Ovary (tissue), 9 donors: ENCODE results near the gene VDAC2. TPM values are rescaled to one million over a fixed set of nuclear protein-coding genes. Genes with fewer than 3 reads are reported as not detected.
A peak's percentile ranks its signal among the peaks of the same experiment; 100 is the strongest.

Experiments
- DNase-seq, 5 donors: peaks; one replicate each; pipeline ENCODE4 v3.0.0-alpha.2; 2019 to 2020
- H3K27ac ChIP-seq, 2 donors: fragments of 200-600 bp; one replicate each; pipeline versions ENCODE4 v1.5.1 to v1.8.0; 2019 to 2022
- H3K27me3 ChIP-seq: fragments of 200-600 bp; one replicate; pipeline ENCODE4 v1.8.0; 2022
- H3K36me3 ChIP-seq: fragments of 200-600 bp; sonication (generic); one replicate; pipeline ENCODE4 v1.5.1; 2019
- H3K4me1 ChIP-seq: one replicate; pipeline ENCODE4 v1.8.1; 2013; ENCODE audit warnings: mild to moderate bottlenecking, moderate library complexity; ENCODE audit not compliant: insufficient read depth
- H3K4me3 ChIP-seq: fragments of 200-600 bp; sonication (generic); one replicate; pipeline ENCODE4 v1.5.1; 2017
- H3K9me3 ChIP-seq, 2 donors: fragments of 200-600 bp in 1 of 2; sonication (generic) in 1 of 2; one replicate each; pipeline versions ENCODE4 v1.5.1 to v1.8.1; 2013 to 2019; ENCODE audit warnings: mild to moderate bottlenecking in 1 of 2, moderate library complexity in 1 of 2
- EP300 ChIP-seq: sonication (generic); formaldehyde crosslinking; IDR thresholded peaks from one replicate; pipeline ENCODE4 v1.6.1; 2017; ENCODE audit warnings: antibody characterized with exemption
- POLR2A ChIP-seq: fragments of 450-650 bp; IDR thresholded peaks from one replicate; pipeline ENCODE4 v1.6.1; 2017; ENCODE audit warnings: antibody characterized with exemption, mild to moderate bottlenecking, moderate library complexity
- WGBS, 3 donors: extraction: QIAGEN DNeasy Blood & Tissue Kit in 1 of 3; methylation state at CpG; one replicate each; pipeline versions ENCODE4 v1.1.5 to v1.1.7; 2013 to 2017; 5-methylcytosine and 5-hydroxymethylcytosine counted together
- intact Hi-C, 4 donors: fragments of 100-400 bp; cut with DNase I; formaldehyde crosslinking; loops; one replicate each; pipeline versions ENCODE4 v1.11.0 to v1.15.1; 2022 to 2023
- polyA plus RNA-seq, 2 donors: library from polyadenylated mRNA; stranded (reverse); fragments of 200-250 nt in 1 of 2; fragments of 350-450 nt in 1 of 2; fragmentation: Illumina TruSeq in 1 of 2; extraction: RNeasy Lipid Tissue Mini Kit (QIAGEN cat#74804) in 1 of 2; gene quantifications; one replicate each; pipeline ENCODE4 v1.2.3, GENCODE V29; 2013 to 2014
- total RNA-seq, 7 donors: library from RNA; depleted of rRNA in 2 of 7; stranded (reverse); fragments of >200 nt in 2 of 7; fragmentation: NEBNext Ultra II Directional in 3 of 7; extraction: Animal tissue kit (Norgen Biotek cat#: 25700) in 3 of 7; gene quantifications; one replicate each; pipeline versions ENCODE4 v1.1.0 to v1.2.4, GENCODE V29; 2016 to 2023
- TF ChIP-seq, protein P1 (sequence below), 3 donors: fragments of 450-650 bp in 2 of 3; fragments of 200-600 bp in 1 of 3; IDR thresholded peaks; one replicate each; pipeline versions ENCODE4 v1.5.1 to v1.8.0; 2016 to 2022; ENCODE audit warnings: antibody characterized with exemption in 3 of 3, mild to moderate bottlenecking in 1 of 3
- donor health status: DM: no; HTN: no; CAD: no; lungs with moderate emphysema.
- donor health status: DM: no; HTN: no; CAD: no.
- donor health status: Bipolar disorder and iron deficiency.
- donor health status: DM: yes; HTN: yes; CAD: no.
- donor health status: DM: no; HTN: no; CAD: no.
- donor health status: DM: yes; HTN: yes; CAD: no.

The VDAC2 gene
- total and polyA plus RNA-seq, 9 donors, result 106 to 252 (median 141) TPM

- no peak for DNase-seq
- no peaks in the 10 kb centered on the region for H3K9me3 ChIP-seq
- TF ChIP-seq, protein P1, sequence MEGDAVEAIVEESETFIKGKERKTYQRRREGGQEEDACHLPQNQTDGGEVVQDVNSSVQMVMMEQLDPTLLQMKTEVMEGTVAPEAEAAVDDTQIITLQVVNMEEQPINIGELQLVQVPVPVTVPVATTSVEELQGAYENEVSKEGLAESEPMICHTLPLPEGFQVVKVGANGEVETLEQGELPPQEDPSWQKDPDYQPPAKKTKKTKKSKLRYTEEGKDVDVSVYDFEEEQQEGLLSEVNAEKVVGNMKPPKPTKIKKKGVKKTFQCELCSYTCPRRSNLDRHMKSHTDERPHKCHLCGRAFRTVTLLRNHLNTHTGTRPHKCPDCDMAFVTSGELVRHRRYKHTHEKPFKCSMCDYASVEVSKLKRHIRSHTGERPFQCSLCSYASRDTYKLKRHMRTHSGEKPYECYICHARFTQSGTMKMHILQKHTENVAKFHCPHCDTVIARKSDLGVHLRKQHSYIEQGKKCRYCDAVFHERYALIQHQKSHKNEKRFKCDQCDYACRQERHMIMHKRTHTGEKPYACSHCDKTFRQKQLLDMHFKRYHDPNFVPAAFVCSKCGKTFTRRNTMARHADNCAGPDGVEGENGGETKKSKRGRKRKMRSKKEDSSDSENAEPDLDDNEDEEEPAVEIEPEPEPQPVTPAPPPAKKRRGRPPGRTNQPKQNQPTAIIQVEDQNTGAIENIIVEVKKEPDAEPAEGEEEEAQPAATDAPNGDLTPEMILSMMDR (IDR thresholded peaks at IDR 0.05), result no peak
- TF ChIP-seq POLR2A (no peak), EP300 (no peak)
- WGBS, 3 donors, result 52 to 56% (median 54%) methylated on average over 12 of the region's 12 CpGs
- H3K27me3 ChIP-seq, result no peaks in the 10 kb centered on the region
- intact Hi-C loops, result loop anchor here (5.0 to 10.0 kb wide), 5 partner anchors 52 to 994 kb away; partner anchors contain the start of gene SAMD8 (in 1 of the 4)
- H3K4me3 ChIP-seq, result peak overlapping the region; percentile 83
- no peaks in the 10 kb centered on the region for H3K4me1 ChIP-seq
- no peaks in the 10 kb centered on the region for H3K36me3 ChIP-seq
- H3K27ac ChIP-seq, result no peak overlapping the region
These were observed 25.7 kb downstream of the VDAC2 start for GRCh38 chr10:75236178-75236825.

- H3K4me1 ChIP-seq, result no peaks in the 10 kb centered on the region
- no peaks in the 10 kb centered on the region for H3K9me3 ChIP-seq
- WGBS, 3 donors, result 83 to 88% (median 83%) methylated on average over 37 of the region's 37 CpGs
- H3K36me3 ChIP-seq, result no peaks in the 10 kb centered on the region
- H3K27me3 ChIP-seq, result no peaks in the 10 kb centered on the region
- no peak overlapping the region for H3K27ac ChIP-seq
- intact Hi-C loops, result loop anchor here (5.0 to 10.0 kb wide), 5 partner anchors 54 to 996 kb away; partner anchors contain the start of gene SAMD8 (in 1 of the 4)
- H3K4me3 ChIP-seq, result no peak overlapping the region
- DNase-seq, result no peak
- TF ChIP-seq POLR2A (no peak), EP300 (no peak)
- TF ChIP-seq, protein P1 (IDR thresholded peaks at IDR 0.05), result no peak
These were observed 27.8 kb downstream of the VDAC2 start for GRCh38 chr10:75238182-75239095.

- TF ChIP-seq, protein P1 (IDR thresholded peaks at IDR 0.05), result no peak
- TF ChIP-seq EP300 (no peak), POLR2A (no peak)
- intact Hi-C loops, result loop anchor here (5.0 to 10.0 kb wide), 5 partner anchors 54 to 997 kb away; partner anchors contain the start of gene SAMD8 (in 1 of the 4)
- Histone ChIP-seq H3K27ac (no peak overlapping the region), H3K4me3 (no peak overlapping the region), H3K4me1 (no peaks in the 10 kb centered on the region), H3K36me3 (no peaks in the 10 kb centered on the region), H3K9me3 (no peaks in the 10 kb centered on the region), H3K27me3 (no peaks in the 10 kb centered on the region)
- DNase-seq, result no peak
- WGBS, 3 donors, result 81 to 89% (median 82%) methylated on average over 11 of the region's 11 CpGs
These were observed 28.6 kb downstream of the VDAC2 start for GRCh38 chr10:75239096-75239790.
